ENCODE results near the gene NUP205.

Gene NUP205, protein sequence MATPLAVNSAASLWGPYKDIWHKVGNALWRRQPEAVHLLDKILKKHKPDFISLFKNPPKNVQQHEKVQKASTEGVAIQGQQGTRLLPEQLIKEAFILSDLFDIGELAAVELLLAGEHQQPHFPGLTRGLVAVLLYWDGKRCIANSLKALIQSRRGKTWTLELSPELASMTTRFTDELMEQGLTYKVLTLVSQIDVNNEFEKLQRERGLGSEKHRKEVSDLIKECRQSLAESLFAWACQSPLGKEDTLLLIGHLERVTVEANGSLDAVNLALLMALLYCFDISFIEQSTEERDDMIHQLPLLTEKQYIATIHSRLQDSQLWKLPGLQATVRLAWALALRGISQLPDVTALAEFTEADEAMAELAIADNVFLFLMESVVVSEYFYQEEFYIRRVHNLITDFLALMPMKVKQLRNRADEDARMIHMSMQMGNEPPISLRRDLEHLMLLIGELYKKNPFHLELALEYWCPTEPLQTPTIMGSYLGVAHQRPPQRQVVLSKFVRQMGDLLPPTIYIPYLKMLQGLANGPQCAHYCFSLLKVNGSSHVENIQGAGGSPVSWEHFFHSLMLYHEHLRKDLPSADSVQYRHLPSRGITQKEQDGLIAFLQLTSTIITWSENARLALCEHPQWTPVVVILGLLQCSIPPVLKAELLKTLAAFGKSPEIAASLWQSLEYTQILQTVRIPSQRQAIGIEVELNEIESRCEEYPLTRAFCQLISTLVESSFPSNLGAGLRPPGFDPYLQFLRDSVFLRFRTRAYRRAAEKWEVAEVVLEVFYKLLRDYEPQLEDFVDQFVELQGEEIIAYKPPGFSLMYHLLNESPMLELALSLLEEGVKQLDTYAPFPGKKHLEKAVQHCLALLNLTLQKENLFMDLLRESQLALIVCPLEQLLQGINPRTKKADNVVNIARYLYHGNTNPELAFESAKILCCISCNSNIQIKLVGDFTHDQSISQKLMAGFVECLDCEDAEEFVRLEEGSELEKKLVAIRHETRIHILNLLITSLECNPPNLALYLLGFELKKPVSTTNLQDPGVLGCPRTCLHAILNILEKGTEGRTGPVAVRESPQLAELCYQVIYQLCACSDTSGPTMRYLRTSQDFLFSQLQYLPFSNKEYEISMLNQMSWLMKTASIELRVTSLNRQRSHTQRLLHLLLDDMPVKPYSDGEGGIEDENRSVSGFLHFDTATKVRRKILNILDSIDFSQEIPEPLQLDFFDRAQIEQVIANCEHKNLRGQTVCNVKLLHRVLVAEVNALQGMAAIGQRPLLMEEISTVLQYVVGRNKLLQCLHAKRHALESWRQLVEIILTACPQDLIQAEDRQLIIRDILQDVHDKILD (N-terminal part only)

DNA sequence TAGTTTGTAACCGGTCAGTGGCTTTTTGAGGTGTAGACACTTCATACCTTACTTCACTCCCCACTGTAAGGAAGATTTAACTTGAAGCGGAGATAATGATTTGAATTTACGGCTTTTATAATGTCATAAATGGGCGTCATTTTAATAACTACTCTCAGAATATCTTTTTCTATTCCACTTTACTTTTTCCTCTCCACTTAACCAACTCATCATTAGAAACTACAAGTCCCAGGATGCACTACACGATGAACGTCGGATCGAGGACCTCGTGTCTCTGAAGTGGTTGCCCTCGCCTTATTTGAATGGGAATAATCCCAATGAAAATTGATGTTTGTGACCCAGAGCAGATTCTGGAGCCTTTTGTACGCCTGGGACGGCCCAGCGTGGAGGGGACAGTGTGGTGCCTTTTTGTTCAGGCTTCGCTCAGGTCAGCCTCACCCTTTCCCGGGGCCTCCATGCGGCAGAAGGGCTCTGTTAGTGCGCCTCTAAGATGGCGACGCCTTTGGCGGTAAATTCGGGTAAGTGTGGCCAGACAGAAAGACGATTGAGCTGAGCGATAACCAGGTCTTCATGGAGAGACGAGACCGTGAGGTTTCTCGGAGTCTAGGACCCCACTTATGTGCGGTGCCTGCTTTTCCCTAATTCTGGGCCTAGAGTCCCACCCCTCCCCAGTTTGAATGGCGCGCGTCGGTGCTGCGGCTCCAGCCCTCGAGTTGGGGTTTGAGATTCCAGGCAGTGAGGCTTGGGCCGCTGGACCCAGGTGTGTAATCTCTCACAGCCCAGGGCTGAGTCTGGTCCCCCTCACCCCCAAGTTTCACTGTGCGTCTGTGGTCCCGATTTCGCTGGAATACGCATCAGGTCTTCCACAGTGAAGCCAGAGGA, at the start of gene NUP205:
TSS of gene NUP205 (plus strand) at position 463 of the 882 bp plus-strand sequence. CDS start at position 491, 28 bp downstream.
- H3K9ac ChIP-seq (ENCODE audit: low read length) = peak within 1 kb of the TSS; percentile 97
- H3K27me3 ChIP-seq (ENCODE audit: low read depth, low read length) = no peaks in the 10 kb centered on the region
- peak within 1 kb of the TSS; percentile 88 for H2AFZ ChIP-seq (ENCODE audit: low read depth, low read length)
- H3K9me3 ChIP-seq (ENCODE audit: insufficient read depth, low read length) = no peaks in the 10 kb centered on the region
- peak within 1 kb of the TSS; percentile 89 for H3K4me3 ChIP-seq (ENCODE audit: low read length)
- peaks cover 15% of the 10 kb centered on the region for H3K4me1 ChIP-seq (ENCODE audit: low read length)
- peaks cover 8% of the 10 kb centered on the region for H3K36me3 ChIP-seq (replicated peaks; ENCODE audit: low read depth, low read length)
- H4K20me1 ChIP-seq (ENCODE audit: insufficient read depth, low read length) = peaks cover 17% of the 10 kb centered on the region
- peak within 1 kb of the TSS; percentile 81 for H3K27ac ChIP-seq (ENCODE audit: low read length)
- H3K79me2 ChIP-seq (ENCODE audit: low read length) = peaks cover 51% of the 10 kb centered on the region
- peak within 1 kb of the TSS; percentile 89 for H3K4me2 ChIP-seq (ENCODE audit: low read length)
- TF ChIP-seq, protein P1, sequence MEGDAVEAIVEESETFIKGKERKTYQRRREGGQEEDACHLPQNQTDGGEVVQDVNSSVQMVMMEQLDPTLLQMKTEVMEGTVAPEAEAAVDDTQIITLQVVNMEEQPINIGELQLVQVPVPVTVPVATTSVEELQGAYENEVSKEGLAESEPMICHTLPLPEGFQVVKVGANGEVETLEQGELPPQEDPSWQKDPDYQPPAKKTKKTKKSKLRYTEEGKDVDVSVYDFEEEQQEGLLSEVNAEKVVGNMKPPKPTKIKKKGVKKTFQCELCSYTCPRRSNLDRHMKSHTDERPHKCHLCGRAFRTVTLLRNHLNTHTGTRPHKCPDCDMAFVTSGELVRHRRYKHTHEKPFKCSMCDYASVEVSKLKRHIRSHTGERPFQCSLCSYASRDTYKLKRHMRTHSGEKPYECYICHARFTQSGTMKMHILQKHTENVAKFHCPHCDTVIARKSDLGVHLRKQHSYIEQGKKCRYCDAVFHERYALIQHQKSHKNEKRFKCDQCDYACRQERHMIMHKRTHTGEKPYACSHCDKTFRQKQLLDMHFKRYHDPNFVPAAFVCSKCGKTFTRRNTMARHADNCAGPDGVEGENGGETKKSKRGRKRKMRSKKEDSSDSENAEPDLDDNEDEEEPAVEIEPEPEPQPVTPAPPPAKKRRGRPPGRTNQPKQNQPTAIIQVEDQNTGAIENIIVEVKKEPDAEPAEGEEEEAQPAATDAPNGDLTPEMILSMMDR (IDR thresholded peaks at IDR 0.05; ENCODE audit: low read depth, low read length) = no peak
- no peak for TF ChIP-seq EZH2phosphoT487 (IDR thresholded peaks at IDR 0.05; ENCODE audit: low read depth)

DNA sequence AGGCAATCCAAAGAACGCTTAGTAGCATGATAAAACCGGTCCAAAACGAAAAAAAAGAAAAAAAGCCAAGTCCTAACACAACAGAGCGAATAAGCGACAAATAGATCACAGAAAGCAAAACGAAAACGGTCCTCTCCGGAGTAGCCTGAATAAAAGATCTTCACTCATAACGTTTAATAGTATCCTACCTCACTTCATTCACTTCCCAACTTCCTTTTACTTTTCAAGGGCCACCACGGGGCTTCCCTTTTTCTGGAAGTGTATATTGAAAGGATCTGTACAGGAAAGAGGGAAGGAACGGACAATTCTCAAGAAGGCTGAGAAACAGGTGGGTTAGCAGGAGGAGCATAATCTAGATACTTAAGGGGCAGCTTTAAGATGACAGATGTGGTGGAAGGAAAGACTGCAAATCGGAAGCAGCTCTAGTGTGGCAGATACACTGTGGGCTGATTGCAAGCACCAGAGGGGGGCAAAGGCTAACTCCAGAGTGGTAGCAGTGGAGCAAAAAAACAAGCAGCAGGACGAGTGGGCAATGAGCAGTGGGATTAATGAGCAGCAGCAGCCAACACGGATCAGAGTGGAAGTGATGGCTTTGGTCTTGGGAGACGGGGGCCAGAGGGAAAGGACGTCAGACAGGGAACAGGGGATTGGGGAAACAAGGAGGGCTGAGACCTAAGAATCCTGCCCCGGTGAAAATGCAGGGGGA, 48.7 kb upstream of the NUP205 start:
- TF ChIP-seq EZH2phosphoT487 (IDR thresholded peaks at IDR 0.05; ENCODE audit: low read depth) = no peak
- TF ChIP-seq, protein P1 (IDR thresholded peaks at IDR 0.05; ENCODE audit: low read depth, low read length) = no peak
- peak overlapping the region; percentile 85 for H3K4me2 ChIP-seq (ENCODE audit: low read length)
- H3K27me3 ChIP-seq (ENCODE audit: low read depth, low read length) = no peaks in the 10 kb centered on the region
- H3K79me2 ChIP-seq (ENCODE audit: low read length) = peaks cover 54% of the 10 kb centered on the region
- H3K9ac ChIP-seq (ENCODE audit: low read length) = peak overlapping the region; percentile 92
- no peaks in the 10 kb centered on the region for H3K9me3 ChIP-seq (ENCODE audit: insufficient read depth, low read length)
- H3K27ac ChIP-seq (ENCODE audit: low read length) = peak overlapping the region; percentile 82
- H3K36me3 ChIP-seq (replicated peaks; ENCODE audit: low read depth, low read length) = no peaks in the 10 kb centered on the region
- H2AFZ ChIP-seq (ENCODE audit: low read depth, low read length) = peak overlapping the region; percentile 95; the same call in 1 of the 2 replicates
- H4K20me1 ChIP-seq (ENCODE audit: insufficient read depth, low read length) = peaks cover 15% of the 10 kb centered on the region
- H3K4me1 ChIP-seq (ENCODE audit: low read length) = peaks cover 9% of the 10 kb centered on the region
- H3K4me3 ChIP-seq (ENCODE audit: low read length) = peak overlapping the region; percentile 89

DNA sequence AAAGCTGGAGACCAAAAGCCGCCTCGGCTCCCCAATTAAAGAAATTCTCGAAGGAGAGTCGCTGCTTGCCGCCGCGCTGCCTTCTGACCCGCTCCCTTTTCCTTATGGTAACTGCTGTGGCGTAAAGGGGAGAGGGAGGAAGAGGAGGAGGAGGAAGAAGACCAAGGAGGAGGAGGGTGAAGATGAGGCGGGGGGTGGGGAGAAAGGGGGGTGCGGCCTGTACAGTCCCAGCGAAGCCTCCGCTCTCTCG, 48.2 kb upstream of the NUP205 start:
- H3K79me2 ChIP-seq (ENCODE audit: low read length) = peaks cover 52% of the 10 kb centered on the region
- H3K4me1 ChIP-seq (ENCODE audit: low read length) = peaks cover 9% of the 10 kb centered on the region
- H3K27ac ChIP-seq (ENCODE audit: low read length) = peak overlapping the region; percentile 82
- peak overlapping the region; percentile 95 for H2AFZ ChIP-seq (ENCODE audit: low read depth, low read length)
- TF ChIP-seq, protein P1 (IDR thresholded peaks at IDR 0.05; ENCODE audit: low read depth, low read length) = no peak
- TF ChIP-seq EZH2phosphoT487 (IDR thresholded peaks at IDR 0.05; ENCODE audit: low read depth) = no peak
- no peaks in the 10 kb centered on the region for H3K36me3 ChIP-seq (replicated peaks; ENCODE audit: low read depth, low read length)
- H3K27me3 ChIP-seq (ENCODE audit: low read depth, low read length) = no peaks in the 10 kb centered on the region
- peaks cover 14% of the 10 kb centered on the region for H4K20me1 ChIP-seq (ENCODE audit: insufficient read depth, low read length)
- H3K4me2 ChIP-seq (ENCODE audit: low read length) = peak overlapping the region; percentile 85
- H3K9ac ChIP-seq (ENCODE audit: low read length) = peak overlapping the region; percentile 92
- no peaks in the 10 kb centered on the region for H3K9me3 ChIP-seq (ENCODE audit: insufficient read depth, low read length)
- H3K4me3 ChIP-seq (ENCODE audit: low read length) = peak overlapping the region; percentile 89
